ENCODE data around the gene EDAR.

Gene EDAR

DNA sequence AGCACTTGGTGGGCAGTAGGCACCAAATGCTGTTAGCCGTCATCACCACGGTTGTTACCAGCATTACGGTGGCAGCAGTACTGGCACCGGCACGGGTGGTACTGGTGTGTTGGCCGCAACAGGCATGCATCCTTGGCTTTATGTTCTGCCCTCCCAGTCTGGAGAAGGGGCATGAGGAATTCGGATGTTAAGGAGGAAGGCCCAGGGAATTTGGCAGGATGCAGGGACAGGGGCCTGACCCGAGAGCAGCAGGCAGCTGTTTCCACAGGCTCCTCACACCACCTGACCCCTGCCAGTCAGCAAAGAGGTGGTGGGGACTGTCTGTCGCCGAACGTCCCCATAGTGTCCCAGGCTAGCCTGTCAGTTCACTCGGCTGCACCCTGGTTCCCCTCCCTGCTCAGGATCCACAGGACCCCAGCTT lies 79.0 kb downstream of the EDAR start:
- Histone ChIP-seq H3K27me3 (ENCODE audit: control insufficient read depth, insufficient read depth, low read length) (no peaks in the 10 kb centered on the region), H3K4me1 (ENCODE audit: control insufficient read depth, low read depth, low read length) (no peaks in the 10 kb centered on the region), H3K9ac (ENCODE audit: low read length) (no peak overlapping the region), H3K9me3 (ENCODE audit: control insufficient read depth, low read depth, low read length) (no peaks in the 10 kb centered on the region), H3K4me3 (ENCODE audit: low read length) (no peak overlapping the region), H3K27ac (ENCODE audit: low read length) (no peak overlapping the region), H3K36me3 (ENCODE audit: control insufficient read depth, low read depth, low read length) (no peaks in the 10 kb centered on the region)

DNA sequence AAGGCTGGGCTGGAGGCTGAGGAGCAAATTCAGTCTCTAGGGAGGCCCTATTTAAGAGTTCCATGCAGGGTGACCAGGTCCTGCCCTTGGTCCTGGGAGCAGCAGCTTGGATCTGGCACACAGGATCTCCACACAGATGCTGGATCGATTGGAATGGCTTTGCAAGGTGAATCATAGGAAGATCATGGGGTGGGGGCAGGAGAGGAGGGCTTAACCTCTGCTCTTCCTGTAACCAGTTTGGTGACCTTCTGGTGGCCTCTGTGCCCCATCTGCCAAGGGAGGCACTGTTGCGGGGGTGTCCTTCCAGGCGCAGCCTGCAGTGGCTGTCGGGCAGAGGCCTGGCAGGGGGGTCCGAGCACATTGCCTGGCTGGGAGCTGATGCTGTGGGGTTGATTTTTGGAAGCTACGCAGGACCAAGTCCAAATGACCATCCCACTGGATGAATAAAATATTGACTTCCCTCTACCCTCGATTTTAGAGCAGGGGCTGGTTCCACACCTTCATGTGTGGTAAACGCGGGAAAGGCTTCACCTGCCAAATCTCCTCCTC lies 79.7 kb downstream of the EDAR start:
- H3K27ac ChIP-seq (ENCODE audit: low read length) = no peak overlapping the region
- H3K9me3 ChIP-seq (ENCODE audit: control insufficient read depth, low read depth, low read length) = no peaks in the 10 kb centered on the region
- H3K4me3 ChIP-seq (ENCODE audit: low read length) = no peak overlapping the region
- no peaks in the 10 kb centered on the region for H3K27me3 ChIP-seq (ENCODE audit: control insufficient read depth, insufficient read depth, low read length)
- H3K9ac ChIP-seq (ENCODE audit: low read length) = no peak overlapping the region
- H3K4me1 ChIP-seq (ENCODE audit: control insufficient read depth, low read depth, low read length) = no peaks in the 10 kb centered on the region
- H3K36me3 ChIP-seq (ENCODE audit: control insufficient read depth, low read depth, low read length) = no peaks in the 10 kb centered on the region

- H3K4me3 ChIP-seq (ENCODE audit: low read length) = no peak overlapping the region
- no peak overlapping the region for H3K27ac ChIP-seq (ENCODE audit: low read length)
- no peaks in the 10 kb centered on the region for H3K4me1 ChIP-seq (ENCODE audit: control insufficient read depth, low read depth, low read length)
- no peaks in the 10 kb centered on the region for H3K36me3 ChIP-seq (ENCODE audit: control insufficient read depth, low read depth, low read length)
- no peaks in the 10 kb centered on the region for H3K27me3 ChIP-seq (ENCODE audit: control insufficient read depth, insufficient read depth, low read length)
- H3K9ac ChIP-seq (ENCODE audit: low read length) = no peak overlapping the region
- H3K9me3 ChIP-seq (ENCODE audit: control insufficient read depth, low read depth, low read length) = no peaks in the 10 kb centered on the region
Observed at GRCh38 chr2:108908713-108909070, 80.3 kb downstream of the EDAR start.

DNA sequence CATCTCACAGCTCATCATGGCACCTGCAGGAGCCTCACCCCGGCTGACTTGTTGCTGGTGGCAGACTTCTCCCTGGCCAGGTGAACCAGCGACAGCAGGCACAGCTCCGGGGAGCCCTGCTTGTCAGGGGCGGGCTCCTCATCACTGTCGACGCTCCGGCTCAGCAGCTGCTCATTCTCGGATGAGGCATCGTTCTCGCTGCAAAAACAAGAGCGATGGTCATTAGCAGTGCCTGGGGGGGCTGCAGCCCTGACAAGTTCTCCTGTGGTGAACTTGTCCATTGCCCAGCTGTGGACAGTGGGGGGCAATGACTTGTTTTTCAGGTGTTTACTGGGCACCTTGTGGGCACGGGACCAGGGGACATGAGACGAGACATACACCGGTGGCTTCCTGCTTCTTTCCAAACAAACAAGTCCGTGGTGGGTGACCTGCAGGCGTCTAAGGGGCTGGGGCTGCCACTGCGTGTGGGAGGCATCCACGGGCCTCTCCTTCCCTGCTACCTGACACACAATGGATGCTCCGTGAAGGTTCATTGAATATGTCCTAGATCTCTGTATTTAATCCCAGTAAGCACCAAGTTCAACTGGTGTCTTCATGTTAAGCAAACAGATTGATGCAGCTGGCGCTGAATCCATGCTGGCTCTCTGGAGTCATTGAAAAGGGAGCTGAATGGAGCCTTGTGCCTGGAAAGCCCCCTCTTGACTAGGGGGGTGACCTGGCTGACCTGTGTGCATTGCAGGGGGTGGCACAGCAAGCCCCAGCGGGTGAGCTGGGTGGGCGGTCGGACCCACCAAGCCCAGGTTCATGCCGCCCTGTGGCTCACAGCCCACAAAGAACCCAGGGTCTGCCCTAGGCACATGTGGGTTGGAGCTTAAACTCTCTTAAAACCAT lies 81.0 kb downstream of the EDAR start:
- H3K9me3 ChIP-seq (ENCODE audit: control insufficient read depth, low read depth, low read length) = no peaks in the 10 kb centered on the region
- H3K36me3 ChIP-seq (ENCODE audit: control insufficient read depth, low read depth, low read length) = no peaks in the 10 kb centered on the region
- H3K4me3 ChIP-seq (ENCODE audit: low read length) = no peak overlapping the region
- no peaks in the 10 kb centered on the region for H3K27me3 ChIP-seq (ENCODE audit: control insufficient read depth, insufficient read depth, low read length)
- H3K27ac ChIP-seq (ENCODE audit: low read length) = no peak overlapping the region
- no peaks in the 10 kb centered on the region for H3K4me1 ChIP-seq (ENCODE audit: control insufficient read depth, low read depth, low read length)
- no peak overlapping the region for H3K9ac ChIP-seq (ENCODE audit: low read length)

GRCh38 chr2:108906403-108907077 lies 82.5 kb downstream of the EDAR start:
- Histone ChIP-seq H3K9me3 (ENCODE audit: control insufficient read depth, low read depth, low read length) (no peaks in the 10 kb centered on the region), H3K4me3 (ENCODE audit: low read length) (no peak overlapping the region), H3K27ac (ENCODE audit: low read length) (no peak overlapping the region)

DNA sequence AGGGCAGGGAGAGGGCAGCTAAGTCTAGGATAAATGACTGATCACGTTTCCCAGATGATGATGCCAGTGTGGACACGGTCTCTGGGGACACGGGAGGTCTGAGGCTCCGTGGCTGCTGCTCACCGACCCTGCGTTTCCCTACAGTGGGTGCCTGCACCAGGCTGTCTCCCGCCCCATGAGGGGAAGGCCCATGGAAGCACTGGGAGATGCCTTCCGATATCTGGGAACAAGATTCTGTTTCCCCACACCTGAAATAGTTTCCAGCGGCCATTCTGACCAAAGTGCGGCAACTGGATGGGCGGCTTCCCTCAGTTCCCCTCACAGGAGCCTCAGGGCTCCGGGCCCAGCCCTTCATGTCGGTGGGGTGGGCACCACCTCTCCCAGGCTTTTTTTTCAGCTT lies 83.1 kb downstream of the EDAR start:
- Histone ChIP-seq H3K27ac (ENCODE audit: low read length) (no peak overlapping the region), H3K4me3 (ENCODE audit: low read length) (no peak overlapping the region), H3K9ac (ENCODE audit: low read length) (no peak overlapping the region), H3K27me3 (ENCODE audit: control insufficient read depth, insufficient read depth, low read length) (no peaks in the 10 kb centered on the region), H3K4me1 (ENCODE audit: control insufficient read depth, low read depth, low read length) (no peaks in the 10 kb centered on the region), H3K36me3 (ENCODE audit: control insufficient read depth, low read depth, low read length) (no peaks in the 10 kb centered on the region), H3K9me3 (ENCODE audit: control insufficient read depth, low read depth, low read length) (no peaks in the 10 kb centered on the region)

More at GRCh38 chr2:108906403-108907077, 82.5 kb downstream of the EDAR start:
- Histone ChIP-seq H3K36me3 (ENCODE audit: control insufficient read depth, low read depth, low read length) (no peaks in the 10 kb centered on the region), H3K27me3 (ENCODE audit: control insufficient read depth, insufficient read depth, low read length) (no peaks in the 10 kb centered on the region), H3K9ac (ENCODE audit: low read length) (no peak overlapping the region), H3K4me1 (ENCODE audit: control insufficient read depth, low read depth, low read length) (no peaks in the 10 kb centered on the region)

DNA sequence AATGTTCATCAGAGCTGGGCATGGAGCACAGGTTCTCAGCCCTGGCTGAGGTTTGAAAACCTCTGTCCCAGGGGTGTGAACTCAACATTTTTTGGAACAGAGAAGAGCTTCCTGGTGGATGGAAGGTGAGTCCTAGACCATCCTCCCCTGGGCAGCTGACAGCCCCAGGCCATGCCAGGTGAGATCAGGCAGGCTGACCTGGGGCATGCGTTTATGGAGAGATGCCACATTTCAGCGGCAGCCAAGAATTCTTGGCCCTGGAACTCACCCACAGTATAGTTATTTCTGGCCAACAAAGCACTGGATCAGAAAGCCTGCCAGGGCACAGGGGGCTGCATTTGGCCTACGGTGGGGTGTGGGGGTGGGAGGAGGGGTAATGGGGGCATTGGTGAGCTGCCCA lies 83.8 kb downstream of the EDAR start:
- Histone ChIP-seq H3K4me1 (ENCODE audit: control insufficient read depth, low read depth, low read length) (no peaks in the 10 kb centered on the region), H3K4me3 (ENCODE audit: low read length) (no peak overlapping the region), H3K9ac (ENCODE audit: low read length) (no peak overlapping the region), H3K27me3 (ENCODE audit: control insufficient read depth, insufficient read depth, low read length) (no peaks in the 10 kb centered on the region), H3K27ac (ENCODE audit: low read length) (no peak overlapping the region), H3K36me3 (ENCODE audit: control insufficient read depth, low read depth, low read length) (no peaks in the 10 kb centered on the region), H3K9me3 (ENCODE audit: control insufficient read depth, low read depth, low read length) (no peaks in the 10 kb centered on the region)

GRCh38 chr2:108904680-108905079 lies 84.3 kb downstream of the EDAR start:
- no peak overlapping the region for H3K27ac ChIP-seq (ENCODE audit: low read length)
- H3K4me3 ChIP-seq (ENCODE audit: low read length) = no peak overlapping the region
- no peak overlapping the region for H3K9ac ChIP-seq (ENCODE audit: low read length)
- no peaks in the 10 kb centered on the region for H3K36me3 ChIP-seq (ENCODE audit: control insufficient read depth, low read depth, low read length)
- no peaks in the 10 kb centered on the region for H3K9me3 ChIP-seq (ENCODE audit: control insufficient read depth, low read depth, low read length)
- H3K27me3 ChIP-seq (ENCODE audit: control insufficient read depth, insufficient read depth, low read length) = no peaks in the 10 kb centered on the region
- no peaks in the 10 kb centered on the region for H3K4me1 ChIP-seq (ENCODE audit: control insufficient read depth, low read depth, low read length)

DNA sequence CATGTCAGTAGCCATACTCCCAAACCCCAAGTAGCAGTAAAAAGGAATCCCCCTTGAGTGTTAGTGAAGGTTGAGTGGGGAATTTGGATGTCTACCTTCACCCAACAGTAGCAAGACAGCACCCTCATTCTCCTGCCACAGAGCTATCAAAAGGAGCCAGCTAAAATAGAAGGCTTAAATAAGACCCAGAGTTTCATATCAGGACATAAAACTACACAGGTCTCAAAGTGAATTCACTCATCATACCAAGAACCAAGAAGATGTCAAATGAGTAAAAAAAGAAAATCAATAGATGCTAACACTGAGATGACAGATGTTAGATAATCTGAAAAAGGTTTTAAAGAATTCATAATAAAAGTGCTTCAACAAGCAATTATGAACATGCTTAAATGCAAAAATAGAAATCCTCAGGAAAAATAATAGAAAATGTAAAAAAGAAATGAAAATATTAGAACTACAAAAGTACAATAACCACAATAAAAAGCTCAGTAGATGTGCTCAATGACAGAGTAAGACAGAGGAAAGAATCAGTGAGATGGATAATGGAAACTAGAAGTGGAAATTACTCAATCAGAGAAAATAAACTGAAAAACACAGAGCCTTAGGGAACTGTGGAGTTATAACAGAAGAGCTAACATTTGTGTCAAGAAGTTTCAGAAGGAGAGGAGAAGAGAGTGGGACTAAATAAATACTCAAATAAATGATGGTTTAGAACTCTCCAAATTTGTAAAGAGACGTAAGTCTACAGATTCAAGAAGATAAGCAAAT lies 90.5 kb downstream of the EDAR start:
- H3K36me3 ChIP-seq (ENCODE audit: control insufficient read depth, low read depth, low read length) = no peaks in the 10 kb centered on the region
- H3K27me3 ChIP-seq (ENCODE audit: control insufficient read depth, insufficient read depth, low read length) = no peaks in the 10 kb centered on the region
- peaks cover 3% of the 10 kb centered on the region for H3K4me1 ChIP-seq (ENCODE audit: control insufficient read depth, low read depth, low read length)
- H3K27ac ChIP-seq (ENCODE audit: low read length) = no peak overlapping the region
- H3K9me3 ChIP-seq (ENCODE audit: control insufficient read depth, low read depth, low read length) = no peaks in the 10 kb centered on the region
- H3K9ac ChIP-seq (ENCODE audit: low read length) = no peak overlapping the region
- H3K4me3 ChIP-seq (ENCODE audit: low read length) = no peak overlapping the region

GRCh38 chr2:108896741-108897140 lies 92.3 kb downstream of the EDAR start:
- H3K36me3 ChIP-seq (ENCODE audit: control insufficient read depth, low read depth, low read length) = no peaks in the 10 kb centered on the region
- no peaks in the 10 kb centered on the region for H3K9me3 ChIP-seq (ENCODE audit: control insufficient read depth, low read depth, low read length)
- no peak overlapping the region for H3K4me3 ChIP-seq (ENCODE audit: low read length)
- no peaks in the 10 kb centered on the region for H3K27me3 ChIP-seq (ENCODE audit: control insufficient read depth, insufficient read depth, low read length)
- peaks cover 3% of the 10 kb centered on the region for H3K4me1 ChIP-seq (ENCODE audit: control insufficient read depth, low read depth, low read length)
- H3K27ac ChIP-seq (ENCODE audit: low read length) = no peak overlapping the region
- no peak overlapping the region for H3K9ac ChIP-seq (ENCODE audit: low read length)

DNA sequence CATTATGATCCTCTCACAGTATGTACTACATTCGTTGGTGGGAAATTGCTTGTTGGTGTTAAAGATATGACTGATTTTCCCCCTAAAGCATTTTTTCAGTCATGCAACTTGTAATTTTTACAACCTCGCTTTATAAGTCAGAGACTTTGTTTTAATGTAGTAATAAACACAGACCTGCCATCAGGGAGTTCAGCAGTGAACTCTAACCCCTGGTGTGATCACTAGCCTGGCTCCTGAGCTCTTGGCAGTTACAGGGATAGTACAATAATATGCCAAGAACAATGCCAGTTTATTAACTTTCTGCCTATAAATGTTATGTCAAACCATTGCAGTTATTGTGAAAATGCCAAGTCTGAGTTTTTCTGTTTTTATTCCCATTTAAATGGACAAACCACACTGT lies 93.8 kb downstream of the EDAR start:
- Histone ChIP-seq H3K9ac (ENCODE audit: low read length) (no peak overlapping the region), H3K27ac (ENCODE audit: low read length) (no peak overlapping the region), H3K4me3 (ENCODE audit: low read length) (no peak overlapping the region), H3K27me3 (ENCODE audit: control insufficient read depth, insufficient read depth, low read length) (no peaks in the 10 kb centered on the region), H3K36me3 (ENCODE audit: control insufficient read depth, low read depth, low read length) (no peaks in the 10 kb centered on the region), H3K4me1 (ENCODE audit: control insufficient read depth, low read depth, low read length) (peaks cover 3% of the 10 kb centered on the region), H3K9me3 (ENCODE audit: control insufficient read depth, low read depth, low read length) (no peaks in the 10 kb centered on the region)

Measured in iPS-18a (cell line).